ENCODE measurements around the gene GMDS. TPM values are rescaled to one million over a fixed set of nuclear protein-coding genes. Genes with fewer than 3 reads are reported as not detected.
A peak's percentile ranks its signal among the peaks of the same experiment; 100 is the strongest.

GMDS gene
- total and polyA plus RNA-seq, 2 donors (not counting 1 experiment from before 2014, with no cell fraction given), result 12.7 to 34.5 TPM

DNA sequence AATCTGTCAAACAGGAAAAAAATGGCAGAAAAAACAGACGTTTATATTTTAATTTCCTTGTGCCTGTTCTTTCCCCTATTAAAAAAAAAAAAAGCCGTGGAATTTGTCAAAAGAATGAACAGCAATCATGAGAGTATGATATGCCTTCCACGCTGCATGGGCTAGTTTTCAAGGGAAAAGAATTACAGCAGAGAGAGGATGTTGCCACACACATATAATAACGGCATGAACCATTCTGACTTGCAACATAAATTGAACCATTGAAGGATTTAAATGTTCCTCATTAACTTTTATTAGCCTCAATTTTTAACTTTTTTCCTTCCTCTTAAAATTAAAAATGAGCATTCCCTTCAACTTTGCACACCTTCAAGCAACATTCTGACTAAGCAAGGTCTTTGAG is 333.9 kb downstream of the GMDS start:
- H2AFZ ChIP-seq (ENCODE audit: low read length), result no peak overlapping the region
- no peaks in the 10 kb centered on the region for H3K27me3 ChIP-seq (ENCODE audit: control insufficient read depth, insufficient read depth, low read length)
- no peak overlapping the region for H3K9ac ChIP-seq (ENCODE audit: insufficient read depth, low read length)
- no peaks in the 10 kb centered on the region for H3K9me3 ChIP-seq (ENCODE audit: control insufficient read depth, insufficient read depth, low read depth, low read length)
- no peaks in the 10 kb centered on the region for H3K36me3 ChIP-seq (ENCODE audit: control insufficient read depth, insufficient read depth, low read length)
- no peak overlapping the region for H3K4me3 ChIP-seq (replicated peaks in 1 of 4; ENCODE audit: control extremely low read depth in 1 of 4, insufficient read depth in 1 of 4, low read depth in 3 of 4, low read length in 4 of 4)
- H3K4me2 ChIP-seq (ENCODE audit: extremely low read depth, insufficient read depth, low read length), result no peak overlapping the region
- TF ChIP-seq, protein P1, sequence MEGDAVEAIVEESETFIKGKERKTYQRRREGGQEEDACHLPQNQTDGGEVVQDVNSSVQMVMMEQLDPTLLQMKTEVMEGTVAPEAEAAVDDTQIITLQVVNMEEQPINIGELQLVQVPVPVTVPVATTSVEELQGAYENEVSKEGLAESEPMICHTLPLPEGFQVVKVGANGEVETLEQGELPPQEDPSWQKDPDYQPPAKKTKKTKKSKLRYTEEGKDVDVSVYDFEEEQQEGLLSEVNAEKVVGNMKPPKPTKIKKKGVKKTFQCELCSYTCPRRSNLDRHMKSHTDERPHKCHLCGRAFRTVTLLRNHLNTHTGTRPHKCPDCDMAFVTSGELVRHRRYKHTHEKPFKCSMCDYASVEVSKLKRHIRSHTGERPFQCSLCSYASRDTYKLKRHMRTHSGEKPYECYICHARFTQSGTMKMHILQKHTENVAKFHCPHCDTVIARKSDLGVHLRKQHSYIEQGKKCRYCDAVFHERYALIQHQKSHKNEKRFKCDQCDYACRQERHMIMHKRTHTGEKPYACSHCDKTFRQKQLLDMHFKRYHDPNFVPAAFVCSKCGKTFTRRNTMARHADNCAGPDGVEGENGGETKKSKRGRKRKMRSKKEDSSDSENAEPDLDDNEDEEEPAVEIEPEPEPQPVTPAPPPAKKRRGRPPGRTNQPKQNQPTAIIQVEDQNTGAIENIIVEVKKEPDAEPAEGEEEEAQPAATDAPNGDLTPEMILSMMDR (conservative IDR thresholded peaks at IDR 0.05 in 1 of 2, IDR thresholded peaks at IDR 0.05 in 1 of 2; ENCODE audit: low read depth in 1 of 2, low read length in 2 of 2), result no peak
- TF ChIP-seq EZH2 (IDR thresholded peaks at IDR 0.05; ENCODE audit: low read length, missing control alignments), result no peak
- no peak overlapping the region for H3K27ac ChIP-seq (ENCODE audit: insufficient read depth, low read length)
- H4K20me1 ChIP-seq (ENCODE audit: control insufficient read depth, extremely low read depth, insufficient read depth, low read length), result no peaks in the 10 kb centered on the region
- DNase-seq (ENCODE audit: low read depth in 2 of 2), result peak in 1 of 2 donors; percentile 29
- H3K4me1 ChIP-seq (ENCODE audit: control insufficient read depth, extremely low read depth, insufficient read depth, low read length), result no peaks in the 10 kb centered on the region
- no peaks in the 10 kb centered on the region for H3K79me2 ChIP-seq (ENCODE audit: control insufficient read depth, insufficient read depth, low read length)

DNA sequence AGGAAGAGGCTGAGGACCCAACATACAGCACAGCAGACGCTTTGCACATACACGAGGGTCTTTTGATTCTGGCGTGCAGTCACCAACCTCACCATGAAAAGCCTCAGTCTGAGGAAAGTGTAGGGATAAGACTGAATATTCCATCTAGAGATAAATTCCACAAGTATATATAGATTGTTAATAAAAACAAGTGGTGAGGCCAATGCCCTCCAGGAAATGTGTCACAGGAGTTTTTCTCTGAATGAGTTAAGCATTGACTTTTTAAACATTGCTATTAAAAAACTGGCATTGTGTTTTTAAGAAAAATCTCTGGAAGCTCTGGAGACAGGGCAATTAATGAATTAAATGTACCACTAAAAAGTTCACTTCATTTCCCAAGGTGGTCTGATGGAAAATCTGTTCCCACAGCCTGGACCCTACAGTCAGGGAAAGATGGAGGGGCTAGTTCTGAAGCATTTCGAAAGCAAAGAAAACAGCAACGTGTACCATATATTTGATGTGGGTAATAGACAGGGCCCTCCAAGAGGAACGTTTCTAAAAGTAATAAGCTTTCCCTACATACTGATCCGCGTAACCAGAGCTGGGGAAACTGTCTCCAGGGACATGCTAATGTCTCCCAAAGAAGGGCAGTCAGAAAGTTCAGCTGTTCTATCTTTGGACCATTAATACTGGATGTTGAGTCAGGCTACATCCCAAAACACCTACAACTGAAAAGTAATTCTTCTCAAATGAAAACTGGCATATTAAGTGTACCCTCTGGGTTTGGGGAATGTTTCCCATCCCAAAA is 334.6 kb downstream of the GMDS start:
- H3K9ac ChIP-seq (ENCODE audit: insufficient read depth, low read length), result no peak overlapping the region
- TF ChIP-seq, protein P1 (conservative IDR thresholded peaks at IDR 0.05 in 1 of 2, IDR thresholded peaks at IDR 0.05 in 1 of 2; ENCODE audit: low read depth in 1 of 2, low read length in 2 of 2), result no peak
- TF ChIP-seq EZH2 (IDR thresholded peaks at IDR 0.05; ENCODE audit: low read length, missing control alignments), result no peak

DNA sequence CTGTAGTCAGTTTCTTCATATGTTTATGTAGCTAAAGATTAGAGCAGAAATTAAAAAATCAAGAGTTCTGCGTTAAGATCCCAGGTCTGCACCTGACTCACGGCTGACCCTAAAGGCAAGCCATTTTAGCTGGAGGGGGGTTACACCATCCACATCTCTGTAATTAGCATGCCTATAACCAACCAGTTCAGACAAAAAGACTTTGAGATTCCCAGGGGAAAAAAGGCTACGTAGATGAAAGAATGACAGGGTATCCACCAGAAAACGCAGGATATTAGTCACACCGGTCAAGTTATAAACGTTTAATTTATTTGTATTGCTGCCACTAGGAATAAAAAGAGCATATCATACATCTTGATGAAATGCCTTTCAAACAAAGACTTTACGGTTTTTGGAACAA is 336.6 kb downstream of the GMDS start:
- no peaks in the 10 kb centered on the region for H3K4me1 ChIP-seq (ENCODE audit: control insufficient read depth, extremely low read depth, insufficient read depth, low read length)
- no peak for TF ChIP-seq EZH2 (IDR thresholded peaks at IDR 0.05; ENCODE audit: low read length, missing control alignments)
- TF ChIP-seq, protein P1 (conservative IDR thresholded peaks at IDR 0.05 in 1 of 2, IDR thresholded peaks at IDR 0.05 in 1 of 2; ENCODE audit: low read depth in 1 of 2, low read length in 2 of 2), result no peak
- H3K4me3 ChIP-seq (replicated peaks in 1 of 4; ENCODE audit: control extremely low read depth in 1 of 4, insufficient read depth in 1 of 4, low read depth in 3 of 4, low read length in 4 of 4), result no peak overlapping the region
- no peaks in the 10 kb centered on the region for H3K36me3 ChIP-seq (ENCODE audit: control insufficient read depth, insufficient read depth, low read length)
- no peaks in the 10 kb centered on the region for H3K79me2 ChIP-seq (ENCODE audit: control insufficient read depth, insufficient read depth, low read length)
- no peaks in the 10 kb centered on the region for H4K20me1 ChIP-seq (ENCODE audit: control insufficient read depth, extremely low read depth, insufficient read depth, low read length)
- peak in 1 of 2 donors; percentile 34 for DNase-seq (ENCODE audit: low read depth in 2 of 2)
- H3K4me2 ChIP-seq (ENCODE audit: extremely low read depth, insufficient read depth, low read length), result no peak overlapping the region
- H3K9me3 ChIP-seq (ENCODE audit: control insufficient read depth, insufficient read depth, low read depth, low read length), result no peaks in the 10 kb centered on the region
- H3K27me3 ChIP-seq (ENCODE audit: control insufficient read depth, insufficient read depth, low read length), result no peaks in the 10 kb centered on the region
- H2AFZ ChIP-seq (ENCODE audit: low read length), result no peak overlapping the region
- no peak overlapping the region for H3K27ac ChIP-seq (ENCODE audit: insufficient read depth, low read length)
- H3K9ac ChIP-seq (ENCODE audit: insufficient read depth, low read length), result no peak overlapping the region

More for the DNA sequence above, 334.6 kb downstream of the GMDS start:
- Histone ChIP-seq H3K36me3 (ENCODE audit: control insufficient read depth, insufficient read depth, low read length) (no peaks in the 10 kb centered on the region), H2AFZ (ENCODE audit: low read length) (no peak overlapping the region), H3K27me3 (ENCODE audit: control insufficient read depth, insufficient read depth, low read length) (no peaks in the 10 kb centered on the region), H3K4me3 (replicated peaks in 1 of 4; ENCODE audit: control extremely low read depth in 1 of 4, insufficient read depth in 1 of 4, low read depth in 3 of 4, low read length in 4 of 4) (no peak overlapping the region), H4K20me1 (ENCODE audit: control insufficient read depth, extremely low read depth, insufficient read depth, low read length) (no peaks in the 10 kb centered on the region), H3K27ac (ENCODE audit: insufficient read depth, low read length) (no peak overlapping the region), H3K9me3 (ENCODE audit: control insufficient read depth, insufficient read depth, low read depth, low read length) (no peaks in the 10 kb centered on the region), H3K4me2 (ENCODE audit: extremely low read depth, insufficient read depth, low read length) (no peak overlapping the region), H3K79me2 (ENCODE audit: control insufficient read depth, insufficient read depth, low read length) (no peaks in the 10 kb centered on the region), H3K4me1 (ENCODE audit: control insufficient read depth, extremely low read depth, insufficient read depth, low read length) (no peaks in the 10 kb centered on the region)
- no peak for DNase-seq (ENCODE audit: low read depth in 2 of 2)

Measured in fibroblast of lung (primary cell).